ENCODE results near the gene SLC26A8. TPM values are rescaled to one million over a fixed set of nuclear protein-coding genes. Genes with fewer than 3 reads are reported as not detected.

The SLC26A8 gene
- total and polyA plus RNA-seq, 2 of the 13 experiments (the other 11 are each of a cell fraction or from before 2014, with no cell fraction given), result 0.46 TPM; not detected in 1

GRCh38 chr6:35919827-35920751, 104.4 kb downstream of the SLC26A8 start (continued):
- peak; percentile 63; the same call in 1 of the 2 replicates for TF ChIP-seq ZNF816 (CRISPR knock-in tag; IDR thresholded peaks at IDR 0.05; ENCODE audit: borderline replicate concordance)
- TF ChIP-seq BCLAF1 (IDR thresholded peaks at IDR 0.05), result no peak
- TF ChIP-seq ZNF256 (CRISPR knock-in tag; conservative IDR thresholded peaks at IDR 0.05), result peak; percentile 79; the same call in 1 of the 2 replicates
- 0 out of 2 replicates have a peak, but pooled peaks have one; percentile 76 for TF ChIP-seq ZNF275 (CRISPR knock-in tag; IDR thresholded peaks at IDR 0.05; ENCODE audit: borderline replicate concordance)
- peak; percentile 21 for TF ChIP-seq ZNF607 (CRISPR knock-in tag; IDR thresholded peaks at IDR 0.05; ENCODE audit: borderline replicate concordance)
- TF ChIP-seq KDM5B (CRISPR knock-in tag; IDR thresholded peaks at IDR 0.05; ENCODE audit: borderline replicate concordance), result peak; percentile 70; the same call in 1 of the 2 replicates
- TF ChIP-seq ZFP37 (CRISPR knock-in tag; IDR thresholded peaks at IDR 0.05; ENCODE audit: borderline replicate concordance), result peak; percentile 60
- peak; percentile 24 for TF ChIP-seq YY1 (IDR thresholded peaks at IDR 0.05; ENCODE audit: insufficient read depth, insufficient replicate concordance, low read depth, low read length)
- TF ChIP-seq ZNF780A (CRISPR knock-in tag; IDR thresholded peaks at IDR 0.05), result no peak
- TF ChIP-seq ZNF343 (CRISPR knock-in tag; IDR thresholded peaks at IDR 0.05), result peak; percentile 50; the same call in 1 of the 2 replicates
- TF ChIP-seq DNMT1 (CRISPR knock-in tag; IDR thresholded peaks at IDR 0.05), result no peak; the same call in 1 of the 2 replicates
- no peak for TF ChIP-seq MAZ (IDR thresholded peaks at IDR 0.05; ENCODE audit: borderline replicate concordance, low read depth, low read length)
- TF ChIP-seq MAZ (CRISPR knock-in tag; IDR thresholded peaks at IDR 0.05; ENCODE audit: low read depth), result peak; percentile 43; the same call in 1 of the 2 replicates
- TF ChIP-seq ZKSCAN1 (IDR thresholded peaks at IDR 0.05; ENCODE audit: low read length), result no peak
- TF ChIP-seq KLF13 (CRISPR knock-in tag; IDR thresholded peaks at IDR 0.05), result peak; percentile 94; the same call in 1 of the 2 replicates
- peak; percentile 46; the same call in 1 of the 2 replicates for TF ChIP-seq ETV5 (CRISPR knock-in tag; IDR thresholded peaks at IDR 0.05; ENCODE audit: borderline replicate concordance)
- no peak for TF ChIP-seq CHCHD3 (CRISPR knock-in tag; IDR thresholded peaks at IDR 0.05)
- TF ChIP-seq TBL1XR1 (IDR thresholded peaks at IDR 0.05; ENCODE audit: borderline replicate concordance, low read length, partially characterized antibody), result peak; percentile 35
- 0 out of 2 replicates have a peak, but pooled peaks have one; percentile 25 for TF ChIP-seq HES4 (CRISPR knock-in tag; IDR thresholded peaks at IDR 0.05; ENCODE audit: borderline replicate concordance)
- peak; percentile 73; the same call in 1 of the 2 replicates for TF ChIP-seq ZNF782 (CRISPR knock-in tag; IDR thresholded peaks at IDR 0.05; ENCODE audit: borderline replicate concordance)
- TF ChIP-seq ZBTB44 (CRISPR knock-in tag; IDR thresholded peaks at IDR 0.05), result no peak
- TF ChIP-seq SKI (IDR thresholded peaks at IDR 0.05; ENCODE audit: partially characterized antibody), result no peak
- TF ChIP-seq ARNTL (CRISPR knock-in tag; IDR thresholded peaks at IDR 0.05), result 0 out of 2 replicates have a peak, but pooled peaks have one; percentile 28
